Gastrocnemius medialis (tissue), 4 donors: ENCODE data around the gene KRT8.

ENCODE experiments used
- CTCF ChIP-seq, 5 experiments: fragments of 450-650 bp in 3 of 5; fragments of 200-600 bp in 2 of 5; sonication (generic) in 2 of 5; IDR thresholded peaks in 4 of 5; conservative IDR thresholded peaks in 1 of 5; 1 replicate in 4 of 5; 2 replicates in 1 of 5; pipeline ENCODE4 v1.5.1; 2016 to 2019; ENCODE audit warnings: antibody characterized with exemption in 5 of 5, mild to moderate bottlenecking in 3 of 5, moderate library complexity in 3 of 5
- POLR2A ChIP-seq, 2 donors: fragments of 450-650 bp; IDR thresholded peaks; one replicate each; pipeline ENCODE4 v1.6.1; 2017; ENCODE audit warnings: antibody characterized with exemption in 2 of 2, mild to moderate bottlenecking in 2 of 2, moderate library complexity in 2 of 2

DNA sequence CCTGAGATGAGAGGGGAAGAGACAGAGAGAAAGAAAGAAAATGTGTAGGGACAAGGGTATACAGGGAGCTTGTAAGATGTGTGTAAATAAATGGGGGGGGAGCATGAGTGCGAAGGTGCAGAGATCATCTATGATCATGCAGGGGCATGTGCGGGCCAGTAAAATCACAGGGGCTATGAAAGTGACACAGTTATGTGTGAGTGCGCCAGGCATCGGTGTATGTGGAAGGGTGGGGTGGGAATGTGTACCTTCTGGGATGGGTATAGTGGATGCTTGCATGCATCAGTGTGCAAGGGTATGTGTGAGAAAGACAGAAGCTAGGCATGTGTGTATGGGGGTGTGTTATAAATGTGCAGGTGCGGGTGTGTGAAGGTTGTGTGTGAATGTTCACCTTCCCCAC lies 37.7 kb downstream of the KRT8 start:
- no peak for TF ChIP-seq CTCF (IDR thresholded peaks at IDR 0.05 in 4 of 5, conservative IDR thresholded peaks at IDR 0.05 in 1 of 5)
- no peak for TF ChIP-seq POLR2A (IDR thresholded peaks at IDR 0.05)
